HG03025 (cell line): ENCODE results near the gene CARD19.
"Not testable (repeated sequence)": the region's sequence is repeated elsewhere in the genome, so short reads cannot be mapped to it uniquely, and the experiment has no call there.

ENCODE experiments used
- ATAC-seq: cut with Tn5 transposase; IDR thresholded peaks from one replicate; pipeline ENCODE4 v1.9.1; 2021; ENCODE audit warnings: mild to moderate bottlenecking, moderate library complexity; ENCODE audit not compliant: unreplicated experiment, low FRiP score

The CARD19 gene

DNA sequence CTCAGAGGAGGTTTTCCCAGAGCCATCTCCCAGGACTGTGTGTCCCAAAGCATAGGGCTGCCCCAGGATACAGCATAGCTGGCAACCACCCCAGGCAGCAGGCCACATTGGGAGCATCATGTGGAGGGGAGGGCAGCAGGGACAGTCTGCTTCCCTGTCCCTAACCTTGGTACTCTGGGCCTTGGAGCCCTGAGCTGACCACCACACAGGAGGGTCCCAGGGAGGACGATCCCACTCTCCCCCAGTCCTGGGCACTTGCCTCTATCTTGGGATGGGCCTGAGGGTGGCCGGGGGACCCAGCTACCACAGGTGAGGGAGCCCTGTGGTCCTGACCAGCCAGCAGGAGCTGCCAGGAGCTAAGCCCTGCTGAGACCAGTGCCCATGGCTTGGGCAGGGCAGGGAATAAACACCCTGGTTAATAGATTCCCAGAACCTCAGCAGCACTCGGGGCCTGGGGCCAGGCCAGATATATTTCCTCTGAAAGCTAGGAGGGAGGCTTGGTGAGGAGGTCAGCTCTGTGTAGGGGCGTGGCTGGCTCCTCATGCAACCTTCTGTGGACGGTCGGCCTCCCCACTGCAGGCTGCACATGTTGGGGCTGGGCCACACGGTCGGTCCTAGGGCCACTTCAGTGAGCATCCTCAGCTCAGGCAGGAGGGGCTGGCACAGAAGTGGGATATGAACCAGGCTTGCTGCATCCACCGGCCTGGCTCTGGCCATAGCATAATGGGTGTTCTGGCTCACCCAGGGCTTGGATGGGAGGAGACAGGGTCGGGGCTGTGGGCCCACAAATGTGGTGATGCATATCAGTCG is 33.9 kb downstream of the CARD19 start:
- no peak for ATAC-seq

DNA sequence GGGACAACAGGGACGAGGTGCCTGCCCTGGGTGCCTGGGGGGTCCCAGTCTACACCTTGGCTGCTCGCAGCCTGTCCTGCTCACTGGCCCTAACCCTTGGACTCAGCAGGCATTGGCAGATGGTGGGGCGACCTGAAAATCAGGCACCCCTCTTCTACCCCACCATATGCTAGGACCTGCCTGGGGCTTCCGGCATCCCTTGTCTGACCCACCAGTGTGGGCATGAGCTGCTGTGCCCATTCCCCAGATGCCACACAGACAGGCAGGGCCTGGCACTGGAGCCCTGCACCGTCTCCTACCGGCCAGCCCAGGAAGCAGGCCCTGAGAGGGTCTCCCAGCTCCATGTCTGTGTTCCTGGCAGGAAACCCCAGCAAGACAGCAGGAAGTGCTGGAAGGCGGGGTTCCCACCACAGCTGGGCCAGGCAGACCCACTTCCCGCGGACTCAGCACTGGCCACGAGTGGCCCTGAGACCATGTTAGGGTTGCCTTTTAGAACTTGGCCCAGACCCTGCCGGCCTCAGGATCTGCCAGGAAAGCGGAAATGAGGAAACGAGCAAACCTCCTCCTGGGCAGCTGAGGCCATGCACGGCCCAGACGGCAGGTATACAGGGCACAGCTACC is 35.0 kb downstream of the CARD19 start:
- ATAC-seq, result no peak

DNA sequence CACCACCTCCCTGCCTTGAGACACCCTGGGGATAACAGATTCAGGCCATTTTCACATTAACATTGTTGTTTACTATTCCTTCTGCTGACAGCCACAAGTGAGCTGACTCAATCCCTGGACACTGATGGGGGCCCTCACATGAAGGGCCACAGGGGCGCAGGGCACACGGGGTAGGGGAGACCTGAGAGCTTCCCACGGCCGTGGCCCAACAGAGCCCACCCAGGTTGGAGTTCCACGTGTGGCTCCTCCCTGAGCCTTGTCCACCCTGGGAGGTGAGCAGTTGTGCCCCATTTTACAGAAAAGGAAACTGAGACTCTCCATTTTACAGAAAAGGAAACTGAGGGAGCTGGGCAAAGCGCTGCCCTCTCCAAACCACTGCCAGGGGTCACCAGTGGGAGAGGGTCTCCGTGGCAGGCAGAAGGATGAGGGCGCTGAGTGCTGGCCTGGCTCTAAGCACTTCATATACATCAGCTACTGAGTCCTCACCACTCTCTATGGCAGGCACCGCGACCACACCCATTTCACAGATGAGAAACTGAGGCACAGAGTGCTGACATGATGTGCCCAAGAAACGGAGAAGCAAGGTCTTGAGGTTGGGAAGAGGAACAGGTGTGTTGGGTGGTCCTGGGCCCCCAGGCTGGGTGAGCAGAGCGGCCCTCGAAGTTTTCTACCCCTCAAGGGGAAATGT is 35.7 kb downstream of the CARD19 start:
- no peak for ATAC-seq

DNA sequence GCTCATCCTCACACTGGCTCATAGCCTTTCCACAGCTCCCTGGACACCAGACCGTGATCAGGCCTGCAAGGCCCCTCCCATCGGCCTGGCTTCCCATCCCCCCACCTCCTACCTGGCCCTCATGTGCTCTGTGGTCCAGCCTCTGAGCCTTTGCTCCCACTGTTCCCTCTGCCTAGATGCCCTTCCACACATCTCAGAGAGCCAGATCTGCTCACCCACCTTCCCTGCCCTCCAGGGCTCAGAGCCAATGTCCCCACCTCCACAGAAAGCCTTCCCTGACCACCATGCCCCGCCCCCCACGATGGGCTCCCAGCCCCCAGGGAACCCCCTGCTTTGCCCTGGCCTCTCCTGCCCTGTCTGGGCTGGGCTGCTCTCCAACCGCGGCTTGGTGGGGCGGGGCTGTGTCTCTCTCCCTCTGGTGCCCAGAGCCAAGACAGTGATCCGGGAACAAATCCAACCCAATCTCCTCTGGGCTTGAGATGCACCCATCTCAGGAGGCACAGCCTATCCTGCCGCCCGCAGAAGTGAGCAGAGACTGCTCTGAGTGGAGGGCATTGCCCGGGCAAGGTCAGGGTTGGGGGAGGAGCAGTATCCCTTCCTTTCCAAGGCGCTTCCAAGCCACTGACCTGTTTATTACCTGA is 36.4 kb downstream of the CARD19 start:
- no peak for ATAC-seq

GRCh38 chr9:93132946-93133680 is 37.1 kb downstream of the CARD19 start:
- ATAC-seq, result no peak

DNA sequence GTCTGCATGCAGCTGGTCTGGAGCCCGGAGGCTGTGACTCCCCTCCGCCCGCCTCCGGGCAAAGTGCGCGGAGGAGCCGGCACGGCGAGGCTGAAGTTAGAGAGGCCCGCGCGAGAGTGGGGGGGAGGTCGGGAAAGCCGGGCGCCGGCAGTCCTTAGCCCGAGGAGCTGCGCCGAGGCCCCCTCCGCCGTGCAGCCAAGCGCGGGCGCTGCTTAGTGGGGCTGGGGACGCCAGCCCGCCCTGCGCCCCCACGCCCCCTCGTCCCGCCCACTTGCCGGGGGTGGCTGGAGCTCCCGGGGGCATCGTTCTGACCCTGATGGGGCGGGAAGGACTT is 37.6 kb downstream of the CARD19 start:
- peak; percentile 32 for ATAC-seq

DNA sequence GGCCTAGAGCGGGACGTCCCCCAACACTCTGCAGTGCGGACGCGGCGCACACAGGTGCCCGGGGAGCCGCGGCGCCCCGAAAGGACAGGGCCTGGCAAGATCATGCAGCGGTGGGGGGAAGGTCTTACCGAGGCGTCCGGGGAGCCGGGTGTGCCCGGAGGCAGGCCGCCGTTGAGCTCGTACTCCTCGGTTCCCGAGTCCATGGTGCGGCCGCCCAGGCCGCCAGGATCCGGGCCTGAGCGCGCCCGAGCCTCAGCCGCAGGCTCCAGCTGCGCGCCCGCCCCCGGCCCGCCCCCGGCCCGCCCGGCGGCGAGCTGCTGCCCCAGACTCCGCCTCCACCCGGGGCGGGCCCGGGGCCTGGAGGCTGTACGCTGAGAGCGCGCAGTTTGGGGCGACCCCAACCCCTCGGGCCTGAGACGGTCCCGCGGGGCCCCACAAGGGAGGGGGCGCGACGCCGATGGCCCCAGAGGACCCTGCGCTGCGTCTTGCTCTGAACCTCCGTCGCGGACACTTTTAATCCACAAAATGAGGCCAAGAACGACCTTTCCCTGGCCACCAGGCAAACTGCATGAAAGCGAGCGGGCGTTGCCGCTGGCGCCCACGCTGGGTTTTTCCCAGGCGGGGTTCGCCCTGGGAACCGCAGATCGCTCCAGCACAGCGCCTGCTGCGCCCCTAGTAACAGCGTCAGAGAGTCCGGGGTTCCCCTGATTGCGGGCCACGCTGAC is 38.2 kb downstream of the CARD19 start, which contains the start of gene NINJ1:
Gene NINJ1, minus strand, starts transcription at position 237 of the 725 bp plus-strand sequence. Its CDS starts 34 bp downstream, at position 203.
- peak; percentile 71 for ATAC-seq

DNA sequence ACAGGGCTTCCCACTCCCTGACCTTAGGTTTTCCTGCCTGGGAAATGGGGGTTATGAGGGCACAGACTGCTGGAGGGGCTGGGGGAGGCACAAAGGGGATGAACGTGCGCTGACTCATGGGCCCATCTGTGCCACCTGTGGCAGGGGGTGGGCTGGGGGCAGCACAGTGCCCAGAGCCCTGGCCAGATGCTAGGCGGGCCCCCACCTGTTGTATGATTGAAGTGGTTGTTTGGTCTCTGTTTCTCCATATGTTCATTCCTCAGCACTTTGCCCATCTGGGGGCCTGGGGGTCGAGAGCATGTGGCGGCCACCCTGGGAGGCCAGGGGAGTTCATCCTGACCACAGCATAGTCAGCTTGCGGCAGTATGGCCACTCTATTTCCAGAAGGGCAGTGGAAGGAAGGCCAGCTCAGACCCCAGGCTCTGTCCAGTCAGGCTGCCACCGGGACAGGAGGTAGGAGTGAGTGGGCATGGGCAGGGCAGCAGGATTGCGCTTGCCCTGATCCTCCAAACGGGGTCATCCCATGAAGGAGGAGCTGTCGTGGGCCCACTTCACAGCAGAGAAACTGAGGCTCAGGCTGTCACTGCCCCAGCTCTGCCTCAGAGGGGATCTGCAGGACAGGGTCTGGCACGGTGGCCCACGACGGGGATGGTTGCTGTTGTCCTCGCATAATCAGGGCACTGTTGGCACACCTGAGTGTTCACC is 38.9 kb downstream of the CARD19 start:
- ATAC-seq, result peak; percentile 7

DNA sequence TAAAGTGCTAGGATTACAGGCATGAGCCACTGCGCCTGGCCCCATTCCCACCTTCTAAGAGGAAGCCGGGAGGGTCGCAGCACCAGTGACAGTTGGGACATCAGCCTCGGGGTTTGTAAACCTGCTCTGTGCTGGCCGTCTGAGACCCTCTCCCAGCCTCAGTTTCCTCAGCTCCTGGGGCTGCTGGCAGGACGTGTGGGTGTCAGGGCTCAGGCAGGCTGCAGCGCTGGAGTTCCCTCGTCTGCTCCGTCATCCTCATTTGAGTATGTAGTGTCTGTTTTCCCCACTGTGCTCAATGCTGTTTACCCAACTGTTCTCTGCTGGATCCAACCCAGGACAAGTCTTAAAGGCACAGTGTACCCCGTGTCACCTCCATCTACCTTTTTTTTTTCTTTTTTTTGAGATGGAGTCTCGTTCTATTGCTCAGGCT is 40.0 kb downstream of the CARD19 start:
- ATAC-seq, result no peak

DNA sequence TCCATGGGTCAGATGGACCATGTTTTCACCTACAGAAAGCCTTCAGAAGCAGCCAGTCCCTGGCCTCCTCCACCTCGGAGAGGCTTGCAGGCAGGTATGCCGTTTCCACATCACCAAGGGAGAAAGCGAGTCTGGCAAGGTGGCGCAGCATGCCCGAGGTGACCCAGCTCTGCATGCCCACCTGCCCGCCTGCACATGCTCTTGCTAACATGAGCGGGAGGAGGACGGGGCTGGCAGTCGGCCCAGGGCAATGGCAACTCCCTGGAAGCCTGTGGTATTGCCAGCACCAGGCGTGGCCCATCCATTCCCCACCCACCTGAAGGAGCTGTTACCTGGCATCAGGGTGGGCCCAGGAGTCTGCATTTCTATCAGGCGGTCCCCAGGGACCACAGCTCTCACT is 41.3 kb downstream of the CARD19 start:
- no peak for ATAC-seq

GRCh38 chr9:93138171-93138764 is 42.3 kb downstream of the CARD19 start:
- ATAC-seq, result no peak

GRCh38 chr9:93139365-93140182 is 43.6 kb downstream of the CARD19 start:
- no peak for ATAC-seq

DNA sequence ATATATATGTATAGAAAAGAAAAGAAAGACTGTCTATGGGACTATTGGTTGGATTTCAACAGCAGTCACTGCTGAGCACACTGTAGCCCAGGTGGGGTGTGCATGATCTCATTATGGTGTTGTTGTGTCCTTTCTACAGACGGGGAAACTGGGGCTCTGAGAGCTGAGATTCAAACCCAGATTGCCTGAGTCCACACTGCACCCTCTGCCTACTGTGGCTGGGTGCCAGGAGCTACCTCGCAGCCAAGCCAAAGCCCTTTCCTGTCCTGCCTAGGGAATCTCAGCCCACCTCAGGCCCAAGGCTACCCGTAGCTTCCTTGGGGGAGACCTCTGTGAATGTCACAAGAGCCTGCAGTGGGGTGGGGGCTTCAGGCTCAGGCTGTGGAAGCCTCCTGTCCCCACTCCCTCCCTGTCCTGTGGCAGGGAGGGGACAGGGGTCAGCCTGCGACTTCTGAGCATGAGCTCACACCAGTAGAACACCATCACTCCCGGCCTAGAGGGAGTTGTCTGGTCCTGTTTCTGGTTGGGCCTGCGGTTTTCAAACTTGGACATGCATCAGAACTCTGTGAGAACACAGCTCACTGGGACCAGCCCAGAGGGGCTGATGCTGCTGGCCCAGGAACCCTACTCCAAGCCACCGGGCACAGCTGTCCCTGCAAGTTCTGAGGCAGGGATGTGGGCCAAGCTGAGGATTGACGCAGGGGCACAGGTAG is 45.9 kb downstream of the CARD19 start:
- no peak for ATAC-seq

DNA sequence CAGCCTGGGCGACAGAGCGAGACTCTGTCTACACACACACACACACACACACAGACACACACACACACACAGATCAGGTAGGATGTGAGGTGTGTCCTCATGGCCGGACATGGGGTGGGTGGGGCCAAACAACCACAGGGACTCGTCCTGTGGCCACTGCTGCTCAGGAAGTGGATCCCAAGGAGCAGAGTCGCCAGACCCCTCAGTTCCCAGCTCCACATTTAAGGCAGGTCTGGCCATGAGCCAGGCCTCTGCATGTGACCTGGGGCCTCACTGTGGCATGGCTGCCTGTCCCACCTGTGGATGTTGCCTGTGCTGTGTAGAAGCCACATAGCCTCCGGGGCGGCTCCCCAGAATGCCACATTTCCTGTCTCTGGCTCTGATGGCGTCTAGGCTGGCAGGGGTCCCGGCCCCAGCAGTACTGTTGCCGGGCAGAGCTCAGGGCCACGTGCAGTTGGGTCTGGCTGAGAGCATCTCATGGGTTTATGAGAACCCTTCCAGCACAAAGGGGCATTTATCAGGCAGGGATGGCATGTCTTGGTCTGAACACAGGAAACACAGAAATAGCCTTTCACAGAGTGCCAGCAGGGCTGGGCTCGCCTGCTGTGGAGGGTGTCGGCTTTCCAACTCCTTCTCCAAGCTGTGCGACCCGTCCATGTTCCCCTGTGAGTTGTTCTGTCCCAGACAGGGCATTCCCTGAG is 48.0 kb downstream of the CARD19 start:
- no peak for ATAC-seq

- ATAC-seq, result not testable (repeated sequence)
Observed at GRCh38 chr9:93146696-93147095, 50.7 kb downstream of the CARD19 start.

DNA sequence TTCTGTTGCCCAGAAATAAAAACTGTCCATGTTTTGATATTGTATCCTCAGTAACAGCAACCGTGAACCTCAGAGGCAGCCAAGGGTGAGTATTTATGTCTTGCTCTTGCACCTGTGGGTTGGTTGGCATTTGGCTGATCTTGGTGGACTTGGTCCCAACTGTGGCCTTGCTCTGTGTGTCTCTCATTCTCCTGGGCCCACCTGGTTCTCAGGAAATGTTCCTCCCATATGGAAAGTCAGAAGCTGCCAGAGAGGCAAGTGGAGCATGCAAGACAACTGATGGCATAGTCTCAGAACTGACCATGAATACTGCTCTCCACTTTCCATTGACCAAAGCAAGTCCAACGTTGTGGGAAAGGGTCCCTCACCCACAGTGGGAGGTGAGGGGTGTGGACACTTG is 51.6 kb downstream of the CARD19 start:
- no peak for ATAC-seq

DNA sequence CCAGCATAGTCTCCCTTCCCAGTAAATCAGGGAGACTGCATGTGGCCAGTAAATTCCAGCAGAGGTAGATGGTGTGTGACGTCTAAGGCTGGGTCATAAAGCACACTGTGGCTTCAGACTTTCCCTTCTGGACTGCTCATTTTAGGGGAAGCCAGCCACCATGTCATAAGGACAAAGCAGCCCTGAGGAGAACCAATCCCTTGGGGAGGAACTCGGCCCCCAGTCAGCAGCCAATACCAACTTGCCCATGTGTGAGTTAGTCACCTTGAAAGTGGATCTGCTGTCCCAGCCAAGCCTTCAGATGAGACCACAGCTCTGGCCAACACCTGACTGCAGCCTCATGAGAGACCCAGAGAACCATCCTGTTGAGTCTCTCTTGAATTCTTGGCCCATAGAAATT is 52.7 kb downstream of the CARD19 start:
- ATAC-seq, result no peak
